HFFc6 (cell line): ENCODE data around the gene ARHGEF7. TPM values are rescaled to one million over a fixed set of nuclear protein-coding genes. Genes with fewer than 3 reads are reported as not detected.

Experiments used
- DNase-seq: peaks from one replicate; pipeline ENCODE4 v3.0.0-alpha.2; 2018
- H3K27ac Mint-ChIP-seq: 2 replicates; pipeline ENCODE4 v1.8.0; 2020; ENCODE audit warnings: mild to moderate bottlenecking, mixed read lengths
- H3K27me3 Mint-ChIP-seq: 2 replicates; pipeline ENCODE4 v1.8.0; 2021; ENCODE audit warnings: mild to moderate bottlenecking, moderate library complexity, mixed read lengths; ENCODE audit not compliant: insufficient read depth
- H3K36me3 Mint-ChIP-seq: 2 replicates; pipeline ENCODE4 v1.8.0; 2021; ENCODE audit warnings: low read depth, mixed read lengths
- H3K4me1 Mint-ChIP-seq: 2 replicates; pipeline ENCODE4 v1.8.0; 2020; ENCODE audit warnings: low read depth, mixed read lengths
- H3K4me3 Mint-ChIP-seq: 2 replicates; pipeline ENCODE4 v1.8.0; 2020; ENCODE audit warnings: mild to moderate bottlenecking, moderate library complexity, mixed read lengths
- H3K9me3 Mint-ChIP-seq: 2 replicates; pipeline ENCODE4 v1.8.0; 2020; ENCODE audit warnings: mild to moderate bottlenecking, mixed read lengths
- CTCF ChIP-seq: fragments of 200-600 bp; sonication (generic); IDR thresholded peaks from 2 replicates; pipeline ENCODE4 v1.5.0; 2021; ENCODE audit warnings: antibody characterized with exemption, mild to moderate bottlenecking
- total RNA-seq, 6 experiments: library from RNA; stranded (reverse); fragmentation: NEBNext Ultra II Directional; extraction: Animal tissue kit (Norgen Biotek cat#: 25700); gene quantifications; 2 replicates in 1 of 6; 3 replicates in 5 of 6; pipeline ENCODE4 v1.2.3, GENCODE V29; 2021

The ARHGEF7 gene
- total RNA-seq, 6 experiments from 2014 or later, result 32.3 to 38.1 (median 35.0) TPM

GRCh38 chr13:111323549-111323948, 208.4 kb downstream of the ARHGEF7 start:
- Mint-ChIP-seq H3K4me3 (no peak overlapping the region), H3K4me1 (no peaks in the 10 kb centered on the region), H3K27me3 (peaks cover 14% of the 10 kb centered on the region), H3K9me3 (no peaks in the 10 kb centered on the region), H3K27ac (no peak overlapping the region), H3K36me3 (no peaks in the 10 kb centered on the region)
- no peak for DNase-seq
- TF ChIP-seq CTCF, result no peak

GRCh38 chr13:111323950-111324651, 209.0 kb downstream of the ARHGEF7 start:
- TF ChIP-seq CTCF, result no peak
- Mint-ChIP-seq H3K27me3 (peaks cover 14% of the 10 kb centered on the region), H3K27ac (no peak overlapping the region), H3K9me3 (no peaks in the 10 kb centered on the region), H3K4me1 (no peaks in the 10 kb centered on the region), H3K4me3 (no peak overlapping the region), H3K36me3 (no peaks in the 10 kb centered on the region)
- DNase-seq, result no peak

GRCh38 chr13:111324736-111325135, 209.6 kb downstream of the ARHGEF7 start:
- H3K4me1 Mint-ChIP-seq, result no peaks in the 10 kb centered on the region
- no peak overlapping the region for H3K4me3 Mint-ChIP-seq
- no peaks in the 10 kb centered on the region for H3K36me3 Mint-ChIP-seq
- no peaks in the 10 kb centered on the region for H3K9me3 Mint-ChIP-seq
- H3K27ac Mint-ChIP-seq, result no peak overlapping the region
- no peak for TF ChIP-seq CTCF
- H3K27me3 Mint-ChIP-seq, result peaks cover 18% of the 10 kb centered on the region
- no peak for DNase-seq

- Mint-ChIP-seq H3K27me3 (peaks cover 21% of the 10 kb centered on the region), H3K4me3 (no peak overlapping the region), H3K4me1 (no peaks in the 10 kb centered on the region), H3K9me3 (no peaks in the 10 kb centered on the region), H3K27ac (no peak overlapping the region), H3K36me3 (no peaks in the 10 kb centered on the region)
- no peak for DNase-seq
- no peak for TF ChIP-seq CTCF
These were observed 210.2 kb downstream of the ARHGEF7 start for GRCh38 chr13:111325146-111325890.

GRCh38 chr13:111325941-111326620, 211.0 kb downstream of the ARHGEF7 start:
- Mint-ChIP-seq H3K4me1 (no peaks in the 10 kb centered on the region), H3K9me3 (no peaks in the 10 kb centered on the region), H3K27ac (no peak overlapping the region), H3K36me3 (no peaks in the 10 kb centered on the region), H3K27me3 (peaks cover 22% of the 10 kb centered on the region), H3K4me3 (no peak overlapping the region)
- TF ChIP-seq CTCF, result no peak
- DNase-seq, result no peak
